HG03097 (cell line): Measurements from ENCODE around the gene SEC61A1.

Experiments used
- ATAC-seq: cut with Tn5 transposase; IDR thresholded peaks from one replicate; pipeline ENCODE4 v1.9.1; 2021; ENCODE audit not compliant: unreplicated experiment, low FRiP score

SEC61A1 gene

GRCh38 chr3:128056258-128056657 lies 4.0 kb downstream of the SEC61A1 start:
- no peak for ATAC-seq

GRCh38 chr3:128060473-128061381 lies 8.5 kb downstream of the SEC61A1 start:
- no peak for ATAC-seq

- no peak for ATAC-seq
These were observed 10.0 kb downstream of the SEC61A1 start for GRCh38 chr3:128062033-128062745.

GRCh38 chr3:128063865-128064264 lies 11.6 kb downstream of the SEC61A1 start:
- ATAC-seq: no peak

- ATAC-seq: no peak
These were observed 12.7 kb downstream of the SEC61A1 start for GRCh38 chr3:128064962-128065361.

GRCh38 chr3:128066114-128066513 lies 13.9 kb downstream of the SEC61A1 start:
- ATAC-seq: no peak

GRCh38 chr3:128066676-128067075 lies 14.4 kb downstream of the SEC61A1 start:
- ATAC-seq: no peak

GRCh38 chr3:128067489-128067888 lies 15.3 kb downstream of the SEC61A1 start:
- no peak for ATAC-seq

- ATAC-seq: no peak
These were observed 16.0 kb downstream of the SEC61A1 start for GRCh38 chr3:128068156-128068620.

- ATAC-seq: no peak
These were observed 17.0 kb downstream of the SEC61A1 start for GRCh38 chr3:128069271-128069670.

GRCh38 chr3:128070898-128071591 lies 18.8 kb downstream of the SEC61A1 start:
- ATAC-seq: no peak

GRCh38 chr3:128071771-128072453 lies 19.7 kb downstream of the SEC61A1 start:
- ATAC-seq: no peak

GRCh38 chr3:128072454-128073184 lies 20.4 kb downstream of the SEC61A1 start:
- no peak for ATAC-seq

- ATAC-seq: no peak
These were observed 21.0 kb downstream of the SEC61A1 start for GRCh38 chr3:128073185-128073725.

- ATAC-seq: no peak
These were observed 21.6 kb downstream of the SEC61A1 start for GRCh38 chr3:128073807-128074206.

GRCh38 chr3:128074851-128075521 lies 22.7 kb downstream of the SEC61A1 start:
- no peak for ATAC-seq

- peak; percentile 43 for ATAC-seq
These were observed 23.6 kb downstream of the SEC61A1 start for GRCh38 chr3:128075522-128076482.
